ENCODE data around the gene GCSH.

DNA sequence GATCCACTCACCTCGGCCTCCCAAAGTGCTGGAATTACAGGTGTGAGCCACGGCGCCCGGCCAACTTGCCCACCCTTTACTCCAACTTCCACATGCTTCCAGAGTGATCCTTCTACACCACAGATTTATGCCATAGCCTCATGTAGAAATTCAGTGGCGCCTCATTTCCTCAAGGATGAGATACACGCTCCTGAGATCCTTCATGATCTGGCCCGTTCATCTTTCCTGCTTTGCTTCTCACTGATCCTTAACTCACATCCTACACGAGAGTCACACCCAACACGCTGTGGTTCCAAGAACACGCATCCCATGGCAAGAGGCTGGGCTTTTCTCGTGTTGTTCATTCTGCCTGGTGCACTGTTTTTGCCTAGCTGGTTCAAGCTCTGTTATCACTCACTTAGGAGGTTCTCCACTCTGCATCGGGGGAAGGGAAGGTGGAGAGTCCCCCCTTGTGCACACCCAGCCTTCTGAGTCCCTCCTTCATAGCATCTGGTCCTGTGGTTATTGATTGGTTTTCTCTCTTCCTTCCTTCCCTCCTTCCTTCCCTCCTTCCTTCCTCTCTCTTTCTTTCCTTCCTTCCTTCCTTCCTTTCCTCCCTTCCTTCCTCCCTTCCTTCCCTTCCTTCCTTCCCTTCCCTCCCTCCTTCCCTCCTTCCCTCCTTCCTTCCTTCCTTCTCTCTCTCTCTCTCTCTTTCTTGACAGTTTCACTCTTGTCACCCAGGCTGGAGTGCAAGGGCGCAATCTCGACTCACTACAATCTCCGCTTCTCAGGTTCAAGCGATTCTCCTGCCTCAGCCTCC is 32.7 kb upstream of the GCSH start:
- TF ChIP-seq NFE2L2 (conservative IDR thresholded peaks at IDR 0.05; ENCODE audit: low read length) = no peak
- TF ChIP-seq, protein P1, sequence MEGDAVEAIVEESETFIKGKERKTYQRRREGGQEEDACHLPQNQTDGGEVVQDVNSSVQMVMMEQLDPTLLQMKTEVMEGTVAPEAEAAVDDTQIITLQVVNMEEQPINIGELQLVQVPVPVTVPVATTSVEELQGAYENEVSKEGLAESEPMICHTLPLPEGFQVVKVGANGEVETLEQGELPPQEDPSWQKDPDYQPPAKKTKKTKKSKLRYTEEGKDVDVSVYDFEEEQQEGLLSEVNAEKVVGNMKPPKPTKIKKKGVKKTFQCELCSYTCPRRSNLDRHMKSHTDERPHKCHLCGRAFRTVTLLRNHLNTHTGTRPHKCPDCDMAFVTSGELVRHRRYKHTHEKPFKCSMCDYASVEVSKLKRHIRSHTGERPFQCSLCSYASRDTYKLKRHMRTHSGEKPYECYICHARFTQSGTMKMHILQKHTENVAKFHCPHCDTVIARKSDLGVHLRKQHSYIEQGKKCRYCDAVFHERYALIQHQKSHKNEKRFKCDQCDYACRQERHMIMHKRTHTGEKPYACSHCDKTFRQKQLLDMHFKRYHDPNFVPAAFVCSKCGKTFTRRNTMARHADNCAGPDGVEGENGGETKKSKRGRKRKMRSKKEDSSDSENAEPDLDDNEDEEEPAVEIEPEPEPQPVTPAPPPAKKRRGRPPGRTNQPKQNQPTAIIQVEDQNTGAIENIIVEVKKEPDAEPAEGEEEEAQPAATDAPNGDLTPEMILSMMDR (IDR thresholded peaks at IDR 0.05) = no peak
- no peak for TF ChIP-seq REST (IDR thresholded peaks at IDR 0.05)
- TF ChIP-seq HDAC2 (IDR thresholded peaks at IDR 0.05) = no peak
- no peak for TF ChIP-seq MAFK (IDR thresholded peaks at IDR 0.05; ENCODE audit: partially characterized antibody)
- no peak for TF ChIP-seq POLR2A (IDR thresholded peaks at IDR 0.05; ENCODE audit: low read length)
- TF ChIP-seq MAX (IDR thresholded peaks at IDR 0.05) = no peak
- no peak for TF ChIP-seq CEBPB (IDR thresholded peaks at IDR 0.05)
- TF ChIP-seq RNF2 (IDR thresholded peaks at IDR 0.05; ENCODE audit: borderline replicate concordance, low read depth) = no peak
- no peak for TF ChIP-seq ESRRA (IDR thresholded peaks at IDR 0.05; ENCODE audit: borderline replicate concordance, low read length)
- TF ChIP-seq E2F6 (IDR thresholded peaks at IDR 0.05; ENCODE audit: borderline replicate concordance, low read depth) = no peak
- TF ChIP-seq, protein P2, sequence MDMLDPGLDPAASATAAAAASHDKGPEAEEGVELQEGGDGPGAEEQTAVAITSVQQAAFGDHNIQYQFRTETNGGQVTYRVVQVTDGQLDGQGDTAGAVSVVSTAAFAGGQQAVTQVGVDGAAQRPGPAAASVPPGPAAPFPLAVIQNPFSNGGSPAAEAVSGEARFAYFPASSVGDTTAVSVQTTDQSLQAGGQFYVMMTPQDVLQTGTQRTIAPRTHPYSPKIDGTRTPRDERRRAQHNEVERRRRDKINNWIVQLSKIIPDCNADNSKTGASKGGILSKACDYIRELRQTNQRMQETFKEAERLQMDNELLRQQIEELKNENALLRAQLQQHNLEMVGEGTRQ (IDR thresholded peaks at IDR 0.05) = no peak
